SK-N-SH (cell line): ENCODE data around the gene THSD4.

Experiments used
- CTCF ChIP-seq: fragments of 200-600 bp; sonication (generic); IDR thresholded peaks from 2 replicates; pipeline ENCODE4 v1.6.1; 2017; ENCODE audit warnings: antibody characterized with exemption, mild to moderate bottlenecking, moderate library complexity
- EZH2phosphoT487 ChIP-seq: fragments of 200-600 bp; sonication (generic); IDR thresholded peaks from 2 replicates; pipeline ENCODE4 v1.6.1; 2017; ENCODE audit warnings: low read depth, mixed run types, mild to moderate bottlenecking, antibody characterized with exemption, moderate library complexity, borderline replicate concordance
- GABPA ChIP-seq: IDR thresholded peaks from 2 replicates; pipeline ENCODE4 v1.4.0; 2012; ENCODE audit warnings: low read depth, mild to moderate bottlenecking
- JUND ChIP-seq: IDR thresholded peaks from 2 replicates; pipeline ENCODE4 v1.4.0; 2012
- POLR2AphosphoS5 ChIP-seq: IDR thresholded peaks from 2 replicates; pipeline ENCODE4 v1.6.1; 2012; ENCODE audit warnings: low read depth, low read length
- RCOR1 ChIP-seq: fragments of 150-350 bp; IDR thresholded peaks from 2 replicates; pipeline ENCODE4 v1.6.1; 2017; ENCODE audit warnings: antibody characterized with exemption, low read length
- REST ChIP-seq: IDR thresholded peaks from 2 replicates; pipeline ENCODE4 v1.6.1; 2012; ENCODE audit warnings: mild to moderate bottlenecking, low read depth, low read length, moderate library complexity
- SIN3A ChIP-seq: IDR thresholded peaks from 2 replicates; pipeline ENCODE4 v1.6.1; 2012; ENCODE audit warnings: low read depth, mild to moderate bottlenecking, low read length, moderate library complexity, borderline replicate concordance
- TAF1 ChIP-seq: IDR thresholded peaks from 2 replicates; pipeline ENCODE4 v1.6.1; 2012; ENCODE audit warnings: low read depth, mild to moderate bottlenecking, low read length, moderate library complexity, borderline replicate concordance
- USF2 ChIP-seq: fragments of 150-350 bp; IDR thresholded peaks from 2 replicates; pipeline ENCODE4 v1.6.1; 2017; ENCODE audit warnings: antibody characterized with exemption, low read length, low read depth, borderline replicate concordance

- TF ChIP-seq CTCF (no peak), TAF1 (no peak), POLR2AphosphoS5 (no peak), SIN3A (no peak), EZH2phosphoT487 (no peak), GABPA (no peak), JUND (no peak), REST (no peak), USF2 (no peak), RCOR1 (no peak)
Observed at GRCh38 chr15:71111181-71111565, 4.1 kb upstream of the THSD4 start.
